IMR-90 (cell line): Measurements from ENCODE around the gene IGF2R. TPM values are rescaled to one million over a fixed set of nuclear protein-coding genes. Genes with fewer than 3 reads are reported as not detected.

Experiments
- ATAC-seq: fragments of 200-7000 bp; cut with Tn5 transposase; 2 replicates; pipeline ENCODE4 v1.9.1; 2020; ENCODE audit warnings: low read depth, mild to moderate bottlenecking, moderate library complexity
- BruUV-seq: library from RNA; stranded (reverse); fragments of 400-500 nt; replicated peaks from 2 replicates; lab custom pipeline; 2021; lab: Mats Ljungman, UMichigan
- CTCF ChIA-PET: fragments of 300-600 bp; formaldehyde crosslinking; extraction: SDS; loops from one replicate; lab custom pipeline; 2021; ENCODE audit warnings: antibody characterized with exemption; lab: Yijun Ruan, JAX
- POLR2A ChIA-PET: fragments of 300-600 bp; sonication (Branson Sonifier 250); formaldehyde crosslinking; loops from one replicate; lab custom pipeline; 2022; ENCODE audit warnings: antibody characterized with exemption; ENCODE audit not compliant: unreplicated experiment; lab: Charles Lee
- DNase-seq: peaks from one replicate; pipeline ENCODE4 v3.0.0; 2013
- H2AFZ ChIP-seq: replicated peaks from 2 replicates; pipeline ENCODE3; 2013; ENCODE audit warnings: low read length, mild to moderate bottlenecking; ENCODE audit not compliant: poor library complexity
- H2AK5ac ChIP-seq: 2 replicates; pipeline ENCODE4 v1.6.1; 2013; ENCODE audit warnings: low read depth, low read length, inconsistent platforms
- H2AK9ac ChIP-seq: replicated peaks from 2 replicates; pipeline ENCODE3; 2013; ENCODE audit warnings: mild to moderate bottlenecking, low read depth, low read length, moderate library complexity; ENCODE audit not compliant: poor library complexity
- H2BK120ac ChIP-seq: 2 replicates; pipeline ENCODE4 v1.6.1; 2013; ENCODE audit warnings: low read depth, low read length, inconsistent platforms
- H2BK15ac ChIP-seq: 3 replicates; pipeline ENCODE4 v1.6.1; 2013; ENCODE audit warnings: low read depth, low read length, inconsistent platforms
- H2BK20ac ChIP-seq: 2 replicates; pipeline ENCODE4 v1.6.1; 2013; ENCODE audit warnings: low read depth, mild to moderate bottlenecking, inconsistent platforms, low read length, moderate library complexity
- H2BK5ac ChIP-seq: 2 replicates; pipeline ENCODE4 v1.6.1; 2013; ENCODE audit warnings: mild to moderate bottlenecking, low read depth, low read length, inconsistent platforms; ENCODE audit not compliant: poor library complexity, severe bottlenecking
- H3K14ac ChIP-seq: replicated peaks from 2 replicates; pipeline ENCODE4 v1.6.1; 2013; ENCODE audit warnings: low read depth, low read length, inconsistent platforms
- H3K18ac ChIP-seq: 2 replicates; pipeline ENCODE4 v1.6.1; 2013; ENCODE audit warnings: low read depth, low read length, control low read depth
- H3K23ac ChIP-seq: 2 replicates; pipeline ENCODE4 v1.6.1; 2013; ENCODE audit warnings: low read depth, low read length, inconsistent platforms
- H3K27ac ChIP-seq: 2 replicates; pipeline ENCODE4 v1.5.1; 2013; ENCODE audit warnings: mild to moderate bottlenecking, control low read depth, low read length; ENCODE audit not compliant: insufficient read depth
- H3K27me3 ChIP-seq: 2 replicates; pipeline ENCODE4 v1.6.1; 2013; ENCODE audit warnings: low read length; ENCODE audit not compliant: control insufficient read depth, insufficient read depth
- H3K36me3 ChIP-seq: 2 replicates; pipeline ENCODE4 v1.6.1; 2013; ENCODE audit warnings: low read length, mixed read lengths; ENCODE audit not compliant: control insufficient read depth, insufficient read depth
- H3K4ac ChIP-seq: 2 replicates; pipeline ENCODE4 v1.6.1; 2013; ENCODE audit warnings: low read depth, low read length, inconsistent platforms
- H3K4me1 ChIP-seq: 2 replicates; pipeline ENCODE4 v1.6.1; 2013; ENCODE audit warnings: low read length, mixed read lengths; ENCODE audit not compliant: control insufficient read depth, insufficient read depth
- H3K4me2 ChIP-seq: 2 replicates; pipeline ENCODE4 v1.6.1; 2013; ENCODE audit warnings: low read depth, mild to moderate bottlenecking, control low read depth, low read length, moderate library complexity
- H3K4me3 ChIP-seq: 2 replicates; pipeline ENCODE4 v1.5.1; 2013; ENCODE audit warnings: low read depth, mild to moderate bottlenecking, control low read depth, low read length, moderate library complexity; ENCODE audit not compliant: insufficient read depth
- H3K56ac ChIP-seq: 2 replicates; pipeline ENCODE4 v1.6.1; 2013; ENCODE audit warnings: low read length, inconsistent platforms; ENCODE audit not compliant: insufficient read depth; ENCODE audit errors: extremely low read depth
- H3K79me1 ChIP-seq, 2 experiments: 2 replicates each; pipeline ENCODE4 v1.6.1; 2013; ENCODE audit warnings: low read length in 2 of 2, inconsistent platforms in 1 of 2, low read depth in 1 of 2
- H3K9ac ChIP-seq: 2 replicates; pipeline ENCODE4 v1.6.1; 2013; ENCODE audit warnings: low read depth, low read length, control low read depth
- H3K9me1 ChIP-seq: 2 replicates; pipeline ENCODE4 v1.6.1; 2013; ENCODE audit warnings: low read length, inconsistent platforms; ENCODE audit not compliant: insufficient read depth
- H3K9me3 ChIP-seq: 2 replicates; pipeline ENCODE4 v1.6.1; 2013; ENCODE audit warnings: low read length; ENCODE audit not compliant: control insufficient read depth, insufficient read depth
- H4K20me1 ChIP-seq: 2 replicates; pipeline ENCODE4 v1.6.1; 2013; ENCODE audit warnings: low read length, inconsistent platforms; ENCODE audit not compliant: insufficient read depth
- H4K5ac ChIP-seq: 2 replicates; pipeline ENCODE4 v1.6.1; 2013; ENCODE audit warnings: mild to moderate bottlenecking, low read depth, low read length, control low read depth
- H4K8ac ChIP-seq, 2 experiments: 2 replicates each; pipeline ENCODE4 v1.6.1; 2013; ENCODE audit warnings: low read depth in 2 of 2, low read length in 2 of 2, control low read depth in 1 of 2, inconsistent platforms in 1 of 2
- H4K91ac ChIP-seq: 2 replicates; pipeline ENCODE4 v1.6.1; 2013; ENCODE audit warnings: low read depth, low read length, inconsistent platforms; ENCODE audit not compliant: insufficient read depth
- BHLHE40 ChIP-seq: fragments of 150-350 bp; IDR thresholded peaks from 2 replicates; pipeline ENCODE4 v1.6.1; 2016; ENCODE audit warnings: mild to moderate bottlenecking, low read depth, low read length
- CEBPB ChIP-seq: IDR thresholded peaks from 2 replicates; pipeline ENCODE4 v1.6.1; 2012; ENCODE audit warnings: low read depth, low read length, improper control_type of control experiment
- CHD1 ChIP-seq: IDR thresholded peaks from 2 replicates; pipeline ENCODE4 v1.6.1; 2012; ENCODE audit warnings: low read depth, low read length, improper control_type of control experiment
- CTCF ChIP-seq: conservative IDR thresholded peaks from 2 replicates; pipeline ENCODE4 v1.5.1; 2012; ENCODE audit warnings: mild to moderate bottlenecking, low read depth, low read length, improper control_type of control experiment
- ELK1 ChIP-seq: fragments of 150-350 bp; IDR thresholded peaks from 2 replicates; pipeline ENCODE4 v1.6.1; 2016; ENCODE audit warnings: low read depth, mild to moderate bottlenecking, low read length, moderate library complexity, borderline replicate concordance
- FOS ChIP-seq: fragments of 150-350 bp; IDR thresholded peaks from 2 replicates; pipeline ENCODE4 v1.6.1; 2016; ENCODE audit warnings: low read depth, low read length
- MAFK ChIP-seq: IDR thresholded peaks from 2 replicates; pipeline ENCODE4 v1.6.1; 2012; ENCODE audit warnings: low read depth, low read length, improper control_type of control experiment
- MAZ ChIP-seq: IDR thresholded peaks from 2 replicates; pipeline ENCODE4 v1.6.1; 2012; ENCODE audit warnings: low read depth, mild to moderate bottlenecking, low read length, improper control_type of control experiment, moderate library complexity, borderline replicate concordance
- MXI1 ChIP-seq: IDR thresholded peaks from 2 replicates; pipeline ENCODE4 v1.6.1; 2012; ENCODE audit warnings: low read depth, mild to moderate bottlenecking, low read length, moderate library complexity, borderline replicate concordance
- NFE2L2 ChIP-seq: fragments of 150-350 bp; IDR thresholded peaks from 2 replicates; pipeline ENCODE4 v1.6.1; 2016; ENCODE audit warnings: low read depth, mild to moderate bottlenecking, low read length
- POLR2A ChIP-seq: IDR thresholded peaks from 2 replicates; pipeline ENCODE4 v1.6.1; 2012; ENCODE audit warnings: mild to moderate bottlenecking, low read depth, low read length
- RAD21 ChIP-seq: IDR thresholded peaks from 2 replicates; pipeline ENCODE4 v1.6.1; 2012; ENCODE audit warnings: low read length, improper control_type of control experiment
- RCOR1 ChIP-seq: IDR thresholded peaks from 2 replicates; pipeline ENCODE4 v1.6.1; 2012; ENCODE audit warnings: mild to moderate bottlenecking, low read length, improper control_type of control experiment; ENCODE audit not compliant: insufficient replicate concordance
- RFX5 ChIP-seq: IDR thresholded peaks from 2 replicates; pipeline ENCODE4 v1.8.0; 2012; ENCODE audit warnings: low read depth, mild to moderate bottlenecking, low read length, moderate library complexity
- SMC3 ChIP-seq: fragments of 150-350 bp; IDR thresholded peaks from 2 replicates; pipeline ENCODE4 v1.6.1; 2016; ENCODE audit warnings: low read depth, mild to moderate bottlenecking, antibody characterized with exemption, low read length, moderate library complexity
- USF2 ChIP-seq: fragments of 150-350 bp; IDR thresholded peaks from 2 replicates; pipeline ENCODE4 v1.6.1; 2017; ENCODE audit warnings: mild to moderate bottlenecking, antibody characterized with exemption, low read length, low read depth
- WGBS, 2 experiments: methylation state at CpG; one replicate each; pipeline versions ENCODE4 v1.1.5 to v1.1.7; 2013; ENCODE audit warnings: missing lambda C conversion rate in 2 of 2; ENCODE audit not compliant: insufficient read length in 1 of 2; ENCODE audit errors: extremely low coverage in 2 of 2; 5-methylcytosine and 5-hydroxymethylcytosine counted together
- dilution Hi-C: fragments of 300-500 bp; cut with HindIII; formaldehyde crosslinking; loops from one replicate; pipeline ENCODE4 v1.14.3; 2018; ENCODE audit warnings: low sequenced_read_pairs; ENCODE audit not compliant: unreplicated experiment
- in situ Hi-C: fragments of 300-500 bp; cut with MboI; formaldehyde crosslinking; loops from 3 replicates; pipeline ENCODE4 v1.14.3; 2019; ENCODE audit warnings: low sequenced_read_pairs, inconsistent platforms, mixed read lengths
- intact Hi-C: fragments of 100-400 bp; cut with micrococcal nuclease; formaldehyde crosslinking; loops from 2 replicates; pipeline ENCODE4 v1.10.0; 2022
- polyA plus RNA-seq, 3 experiments: library from polyadenylated mRNA; depleted of rRNA; stranded (reverse); fragments of >200 nt; gene quantifications; 2 replicates each; pipeline ENCODE4 v1.2.3, GENCODE V29; 2012; ENCODE audit warnings: low replicate concordance in 1 of 3
- total RNA-seq: library from RNA; depleted of rRNA; stranded (reverse); fragments of >200 nt; gene quantifications from 2 replicates; pipeline ENCODE4 v1.2.3, GENCODE V29; 2012

Gene IGF2R
- total and polyA plus RNA-seq, 2 of the 4 experiments (the other 2 are of a cell fraction) = 33.2 to 41.4 TPM

GRCh38 chr6:159943968-159944598, 24.8 kb upstream of the IGF2R start:
- no peak overlapping the region for H2AK9ac ChIP-seq
- dilution Hi-C loops (no loop called here), intact Hi-C loops (no loop called here), in situ Hi-C loops (no loop called here)
- peaks cover 7% of the 10 kb centered on the region for H3K27me3 ChIP-seq
- no peak overlapping the region for H3K14ac ChIP-seq
- WGBS, 2 experiments = no CpG with 5 or more reads among the region's 2 CpGs
- BruUV-seq = no TSS peak
- no peak overlapping the region for H2BK15ac ChIP-seq
- no peak for TF ChIP-seq CHD1
- no peak for TF ChIP-seq CTCF
- no peak for TF ChIP-seq RFX5
- TF ChIP-seq ELK1 = no peak
- TF ChIP-seq NFE2L2 = no peak
- no peak for TF ChIP-seq BHLHE40
- TF ChIP-seq CEBPB = no peak
- no peak for TF ChIP-seq MAFK
- TF ChIP-seq SMC3 = no peak
- TF ChIP-seq RAD21 = no peak
- TF ChIP-seq POLR2A = no peak
- no peak for TF ChIP-seq FOS
- no peak for TF ChIP-seq USF2
- no peak for TF ChIP-seq RCOR1
- TF ChIP-seq MXI1 = no peak
- TF ChIP-seq MAZ = no peak
- H3K9ac ChIP-seq = no peak overlapping the region
- no peak overlapping the region for H4K8ac ChIP-seq
- H3K4ac ChIP-seq = no peak overlapping the region
- H3K36me3 ChIP-seq = no peaks in the 10 kb centered on the region
- peaks cover 2% of the 10 kb centered on the region; the same call in 1 of the 2 replicates for H3K4me1 ChIP-seq
- ATAC-seq (no peak), DNase-seq (no peak)
- POLR2A ChIA-PET = no interaction called here
- H4K91ac ChIP-seq = no peak overlapping the region
- no peak overlapping the region for H2AK5ac ChIP-seq
- H3K56ac ChIP-seq = no peak overlapping the region
- no peak overlapping the region for H3K4me2 ChIP-seq
- no peak overlapping the region for H3K23ac ChIP-seq
- no peak overlapping the region for H4K5ac ChIP-seq
- no peaks in the 10 kb centered on the region for H3K9me1 ChIP-seq
- no peak overlapping the region for H2BK5ac ChIP-seq
- H2BK20ac ChIP-seq = no peak overlapping the region
- no peaks in the 10 kb centered on the region for H3K79me1 ChIP-seq
- H2BK120ac ChIP-seq = no peak overlapping the region
- no peak overlapping the region for H3K27ac ChIP-seq
- H3K9me3 ChIP-seq = peaks cover 14% of the 10 kb centered on the region
- no peak overlapping the region for H3K4me3 ChIP-seq
- no peaks in the 10 kb centered on the region for H4K20me1 ChIP-seq
- no peak overlapping the region for H3K18ac ChIP-seq
- CTCF ChIA-PET = no interaction called here
- no peak overlapping the region for H2AFZ ChIP-seq
